Embryonic facial prominence (tissue), 1 donor: ENCODE measurements around the gene MRPL44.
"Not testable (repeated sequence)": the region's sequence is repeated elsewhere in the genome, so short reads cannot be mapped to it uniquely, and the experiment has no call there.

ENCODE experiments used
- DNase-seq: peaks from one replicate; pipeline ENCODE4 v3.0.0-alpha.2; 2016; ENCODE audit errors: extremely low spot score

The MRPL44 gene

DNA sequence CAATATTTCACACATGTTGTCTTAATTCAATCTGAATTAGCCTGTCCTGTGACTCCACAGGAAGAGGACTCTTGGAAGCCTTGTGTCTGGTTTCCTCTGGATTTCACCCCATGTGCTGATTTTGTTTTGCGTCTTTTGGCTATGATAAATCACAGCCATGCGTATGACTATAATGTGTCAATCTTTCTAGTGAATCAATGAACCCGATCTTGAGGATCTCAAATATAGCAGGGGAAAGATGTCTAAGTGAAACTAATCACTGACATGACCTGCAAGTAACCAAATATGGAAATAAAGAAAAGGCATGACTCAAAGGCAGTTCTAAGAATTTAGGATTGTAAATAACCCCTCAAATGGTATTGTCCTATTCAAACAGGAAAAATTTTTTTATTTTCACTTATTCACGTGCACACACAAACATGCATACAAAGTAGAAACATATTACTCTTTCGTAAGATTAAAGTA lies 20.4 kb upstream of the MRPL44 start:
- no peak for DNase-seq

DNA sequence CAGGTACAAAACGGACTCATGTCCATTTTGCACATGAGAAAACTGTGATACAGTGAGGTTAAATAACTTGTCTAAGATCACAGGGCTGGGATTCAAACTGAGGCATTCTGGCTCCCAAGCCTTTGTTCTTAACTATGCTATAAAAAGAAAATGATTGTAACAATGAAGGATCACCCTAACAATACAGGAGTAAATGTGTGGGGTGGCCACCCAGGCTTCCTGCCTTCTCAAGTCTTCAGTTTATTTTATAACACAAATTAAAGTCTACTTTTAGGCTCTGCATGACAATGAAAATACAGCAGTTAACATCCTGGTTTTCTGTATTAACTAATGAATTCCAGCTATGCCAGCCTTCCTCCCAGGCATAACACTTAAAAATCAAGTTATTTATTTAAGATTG lies 19.7 kb upstream of the MRPL44 start:
- no peak for DNase-seq

DNA sequence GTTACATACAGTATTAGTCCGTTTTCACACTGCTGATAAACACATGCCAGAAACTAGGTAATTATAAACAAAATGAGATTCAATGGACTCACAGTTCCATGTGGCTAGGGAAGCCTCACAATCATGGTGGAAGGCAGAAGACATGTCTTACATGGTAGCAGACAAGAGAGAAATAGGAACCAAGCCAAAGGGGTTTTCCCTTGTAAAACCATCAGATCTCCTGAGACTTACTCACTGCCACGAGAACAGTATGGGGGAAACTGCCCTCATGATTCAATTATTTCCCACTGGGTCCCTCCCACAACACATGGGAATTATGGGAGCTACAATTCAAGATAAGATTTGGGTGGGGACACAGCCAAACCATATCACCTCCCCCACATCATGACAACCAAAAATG lies 17.8 kb upstream of the MRPL44 start:
- DNase-seq: not testable (repeated sequence)

DNA sequence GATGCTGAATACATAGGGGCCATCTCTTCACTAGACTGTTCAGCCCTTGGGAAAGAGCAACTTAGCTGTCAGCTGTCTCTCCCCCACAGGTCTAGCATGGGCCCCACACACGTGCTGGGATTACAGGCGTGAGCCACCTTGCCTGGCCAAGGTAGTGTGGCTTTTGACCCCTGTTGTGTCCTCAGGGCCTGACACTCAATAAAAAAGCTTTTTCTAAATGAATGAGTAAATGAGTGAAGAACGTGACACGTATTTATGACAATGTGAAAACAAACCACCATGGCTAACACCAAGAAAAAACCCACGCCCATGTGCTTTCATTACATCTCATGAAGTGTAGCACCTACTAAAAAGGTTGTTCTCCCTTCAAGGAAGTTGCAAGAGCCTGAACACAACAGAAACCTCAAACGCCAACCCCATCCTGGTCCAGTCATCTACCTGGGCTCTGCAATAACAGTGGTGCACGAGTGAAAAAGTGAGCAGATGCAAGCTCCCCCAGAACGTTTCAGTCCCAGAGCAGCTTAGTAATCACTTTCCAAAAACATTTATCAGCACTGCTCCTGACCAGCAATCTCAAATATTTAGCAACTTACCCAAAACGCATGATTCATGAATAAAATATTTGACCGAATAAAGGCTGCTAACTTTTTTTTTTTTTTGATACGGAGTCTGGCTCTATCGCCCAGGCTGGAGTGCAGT lies 15.5 kb upstream of the MRPL44 start:
- DNase-seq: no peak

DNA sequence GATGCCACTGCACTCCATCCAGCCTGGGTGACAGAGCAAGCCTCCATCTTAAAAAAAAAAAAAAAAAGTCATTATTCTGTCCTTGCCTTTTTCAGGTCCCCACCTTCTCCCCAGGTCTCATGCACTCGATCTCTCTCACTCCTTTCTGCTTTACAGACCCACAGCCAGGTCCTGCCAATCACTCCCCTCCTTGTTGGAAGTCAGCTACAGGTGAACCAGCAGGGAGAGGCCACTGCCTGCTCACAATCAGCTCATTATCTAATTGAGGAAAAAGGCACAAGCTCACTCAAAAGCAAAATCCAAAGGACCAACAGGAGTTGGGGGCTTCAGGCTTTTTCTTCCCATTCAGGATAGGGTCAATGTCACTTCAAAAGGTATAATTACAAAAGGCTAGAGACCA lies 14.1 kb upstream of the MRPL44 start:
- no peak for DNase-seq

DNA sequence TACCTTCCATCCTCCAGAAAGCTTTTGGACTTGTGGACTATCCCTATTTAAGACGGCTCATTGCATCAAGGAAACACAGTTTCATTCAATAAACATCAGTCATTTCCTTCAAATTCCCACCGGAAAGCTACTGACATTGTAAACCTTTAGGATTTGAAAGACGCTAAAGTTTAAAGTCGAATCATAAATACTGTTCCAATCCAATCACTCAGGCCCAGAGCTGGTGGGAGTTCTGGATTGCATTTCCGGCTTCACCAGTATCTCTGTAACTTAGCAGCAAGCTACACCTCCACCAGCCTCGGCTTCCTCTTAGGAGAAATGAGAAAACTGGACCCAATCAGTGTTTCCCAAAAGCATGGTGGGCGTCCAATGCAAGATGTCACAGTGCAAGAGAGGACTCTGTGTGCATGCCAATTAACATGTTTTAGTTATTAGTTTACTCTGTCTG lies 13.7 kb upstream of the MRPL44 start:
- DNase-seq: no peak

DNA sequence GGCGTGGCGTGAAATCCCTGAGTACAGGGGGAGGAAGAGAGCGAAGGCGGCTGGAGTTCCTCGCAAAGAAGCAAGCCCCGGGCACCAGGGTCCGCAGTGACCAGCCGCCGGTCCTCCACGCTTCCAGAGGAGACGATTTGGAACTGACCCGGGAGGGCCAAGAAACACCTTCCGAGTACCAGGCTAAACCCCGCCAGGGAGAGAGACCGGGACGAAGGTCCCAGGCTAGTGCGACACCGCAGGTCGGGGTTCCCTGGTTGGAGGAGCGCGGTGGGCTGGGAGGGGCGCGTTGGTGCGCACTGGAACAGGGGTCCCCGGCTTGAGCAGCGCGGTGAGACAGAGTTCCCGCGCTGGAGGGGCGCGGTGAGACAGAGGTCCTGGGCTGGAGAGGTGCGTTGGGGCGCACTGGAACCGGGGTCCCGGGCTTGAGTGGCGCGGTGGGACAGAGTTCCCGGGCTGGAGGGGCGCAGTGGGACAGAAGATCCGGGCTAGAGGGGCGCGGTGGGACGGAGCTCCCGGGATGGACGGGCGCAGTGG lies 13.0 kb upstream of the MRPL44 start:
- DNase-seq: no peak

DNA sequence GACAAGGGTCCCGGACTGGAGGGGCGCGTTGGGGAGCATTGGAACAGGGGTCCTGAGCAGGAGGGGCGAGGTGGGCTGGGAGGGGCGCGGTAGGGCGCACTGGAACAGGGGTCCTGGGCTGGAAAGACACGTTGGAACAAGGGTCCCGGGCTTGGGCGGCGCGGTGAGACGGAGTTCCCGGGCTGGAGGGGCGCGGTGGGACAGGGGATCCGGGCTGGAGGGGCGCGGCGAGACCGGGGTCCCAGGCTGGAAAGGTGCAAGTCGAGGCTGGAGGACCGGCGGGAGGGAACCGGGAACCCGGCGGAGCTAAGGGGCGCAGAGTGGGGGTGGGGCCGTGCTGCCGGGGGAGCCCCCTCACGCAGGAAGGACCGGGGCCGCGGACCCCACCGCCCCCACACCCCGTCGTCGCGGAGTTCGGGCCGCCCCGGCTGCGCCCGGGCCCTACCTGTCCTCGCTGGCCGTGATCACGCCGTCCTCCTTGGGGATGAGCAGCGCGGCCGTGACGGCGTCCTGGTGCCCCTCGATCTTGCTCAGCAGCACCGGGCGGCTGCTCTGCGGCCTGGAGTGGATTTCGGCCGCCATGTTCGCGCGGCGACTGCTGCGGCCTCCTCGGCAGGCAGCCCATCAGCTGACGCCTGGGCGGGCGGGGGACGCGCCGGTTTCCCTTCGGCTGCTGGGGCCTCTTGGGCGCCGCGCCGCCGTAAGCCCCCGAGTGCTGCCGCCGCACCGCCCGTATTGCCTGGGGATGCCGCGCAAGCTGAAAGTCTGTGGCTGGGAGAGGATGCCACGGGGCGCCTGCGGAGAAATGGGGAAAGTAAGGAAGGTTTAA lies 12.3 kb upstream of the MRPL44 start, which contains the start of gene WDFY1:
Gene WDFY1, minus strand, starts transcription at position 633 of the 829 bp plus-strand sequence. Its CDS starts 51 bp downstream, at position 582.
- peak; percentile 74 for DNase-seq

DNA sequence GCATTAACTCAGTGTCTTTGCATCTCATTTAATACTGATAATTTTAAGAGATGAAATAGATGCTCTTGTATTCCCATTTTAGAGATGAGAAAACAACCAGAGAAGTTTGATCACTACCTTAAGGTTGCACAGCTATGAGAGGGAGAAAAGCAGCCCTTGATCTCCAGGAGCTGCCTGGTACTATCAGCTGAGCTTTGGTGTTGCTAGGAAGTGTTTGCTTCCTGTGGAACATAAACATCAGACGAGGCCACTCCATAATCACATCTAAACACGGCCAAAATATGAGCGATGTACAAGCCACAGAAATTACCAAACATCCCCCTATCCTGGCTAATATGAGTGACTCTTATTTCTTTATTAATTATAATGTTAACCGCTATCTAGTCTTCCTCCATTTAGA lies 11.5 kb upstream of the MRPL44 start:
- no peak for DNase-seq

DNA sequence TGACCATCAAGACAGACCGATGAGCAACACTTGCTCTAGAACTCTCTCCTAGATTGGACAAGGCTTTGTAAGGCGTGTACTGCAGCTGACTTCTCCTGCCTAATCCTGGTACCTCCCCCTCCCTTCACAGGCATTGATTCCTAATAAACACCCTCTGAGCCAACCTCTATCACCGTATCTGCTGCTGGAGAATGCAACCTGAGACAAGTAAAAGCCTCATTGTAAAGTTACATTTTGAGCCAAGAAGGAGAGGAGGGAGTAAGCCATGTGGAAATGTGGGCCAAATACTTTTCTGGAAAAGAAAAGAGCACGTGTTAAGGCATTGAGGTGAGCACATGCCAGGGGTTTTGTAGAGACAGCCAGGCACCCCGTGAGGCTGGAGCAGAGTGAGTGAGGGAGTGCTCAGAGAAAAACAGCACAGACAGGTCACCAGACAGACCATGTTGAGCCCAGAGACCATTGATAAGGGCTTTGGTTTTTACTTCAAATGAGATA lies 9.5 kb upstream of the MRPL44 start:
- DNase-seq: no peak

DNA sequence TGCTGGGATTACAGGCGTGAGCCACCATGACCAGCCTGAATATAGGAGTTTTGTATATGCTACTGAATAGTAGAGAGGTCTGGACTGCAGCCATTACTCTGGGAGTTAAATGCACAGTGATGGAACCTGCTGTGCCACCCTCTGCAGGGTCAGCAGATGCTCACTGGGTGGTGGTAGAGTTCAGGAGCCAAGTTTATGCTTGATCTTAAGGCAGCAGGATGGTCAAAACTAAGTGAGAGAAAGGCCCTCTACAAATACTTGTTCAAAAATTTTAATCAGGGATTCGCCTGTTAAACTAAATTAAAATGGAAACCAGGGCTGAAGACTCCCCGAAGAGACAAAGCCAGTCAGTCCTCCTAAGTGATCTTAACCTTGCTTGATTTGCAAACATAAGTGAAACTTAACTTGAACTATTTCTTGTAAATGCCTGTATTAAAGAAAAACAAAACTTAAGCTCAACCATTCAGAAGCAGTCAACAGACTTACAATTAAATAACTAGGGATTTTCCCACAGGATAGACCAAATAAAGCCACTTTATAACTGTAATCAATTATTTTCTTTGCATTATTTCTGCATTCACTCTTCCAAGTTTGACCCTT lies 7.9 kb upstream of the MRPL44 start:
- DNase-seq: no peak

DNA sequence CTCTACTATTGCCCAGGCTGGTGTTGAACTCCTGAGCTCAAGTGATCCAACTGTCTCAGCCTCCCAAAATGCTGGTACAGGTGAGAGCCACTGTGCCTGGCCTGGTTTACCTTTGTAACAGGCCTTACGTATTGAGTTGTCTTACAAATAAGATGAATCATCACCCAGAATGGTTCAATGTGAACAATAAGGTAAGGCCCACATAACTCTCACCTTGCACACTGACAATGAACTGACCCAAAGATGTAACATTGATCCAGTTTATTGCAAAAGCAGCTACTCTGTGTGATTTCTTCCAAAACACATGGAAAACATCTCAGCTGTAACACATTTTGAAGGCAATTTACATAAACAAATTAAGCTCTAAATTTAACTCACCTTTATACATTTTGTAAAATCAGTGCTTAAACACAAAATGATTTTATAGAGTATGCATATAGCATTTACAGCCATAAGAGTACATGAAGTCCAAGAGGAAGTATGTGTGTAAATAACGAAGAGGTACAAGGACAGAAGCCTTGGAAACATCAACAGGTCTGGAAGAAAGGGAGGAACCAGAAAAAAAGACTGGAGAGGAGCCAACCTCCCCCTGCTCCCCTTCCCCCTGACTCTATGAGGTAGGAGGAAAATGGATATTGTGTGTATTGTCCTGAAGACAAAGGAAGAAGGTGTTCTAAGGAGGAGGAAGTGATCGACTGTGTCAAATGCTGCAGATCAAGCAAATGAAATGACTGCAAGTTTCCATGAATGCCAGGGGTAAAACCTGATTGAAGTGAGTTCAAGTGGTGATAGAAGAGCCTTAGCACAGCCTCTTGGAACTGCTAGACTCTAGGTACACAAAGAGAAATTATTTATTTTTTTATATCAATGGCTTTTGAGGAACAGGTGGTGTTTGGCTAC lies 6.6 kb upstream of the MRPL44 start:
- DNase-seq: no peak

DNA sequence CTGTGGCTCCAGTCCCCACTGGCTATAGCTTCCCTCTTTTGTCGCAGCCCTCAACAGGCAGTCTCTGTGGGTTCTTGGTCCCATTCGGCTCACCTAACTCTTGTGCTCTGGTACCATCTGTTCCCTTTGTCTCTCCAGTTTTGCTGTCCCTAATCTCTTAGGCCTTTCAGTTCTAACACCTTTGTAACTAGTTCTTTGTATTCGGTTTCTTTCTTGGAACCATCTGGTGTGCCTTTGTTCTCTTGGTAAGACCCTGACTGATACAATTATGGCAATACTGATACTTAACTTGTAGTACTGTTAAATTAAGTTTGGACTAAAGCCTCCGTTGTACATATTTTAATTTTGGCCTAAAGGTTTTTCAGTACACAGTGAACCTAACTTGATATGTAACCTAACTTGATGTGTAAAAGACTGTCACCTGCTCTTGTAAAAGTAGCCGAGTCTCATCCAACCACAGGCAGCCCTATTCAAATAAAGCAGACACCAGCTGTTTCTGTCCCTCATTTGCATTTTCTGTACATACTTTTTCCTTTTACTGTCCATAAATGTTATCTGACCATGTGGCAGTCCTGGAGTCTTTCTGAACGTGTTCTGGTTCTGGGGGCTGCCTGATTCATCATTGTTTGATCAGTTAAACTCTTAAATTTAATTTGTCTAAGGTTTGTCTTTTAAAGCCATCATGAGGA lies 4.8 kb upstream of the MRPL44 start:
- no peak for DNase-seq

DNA sequence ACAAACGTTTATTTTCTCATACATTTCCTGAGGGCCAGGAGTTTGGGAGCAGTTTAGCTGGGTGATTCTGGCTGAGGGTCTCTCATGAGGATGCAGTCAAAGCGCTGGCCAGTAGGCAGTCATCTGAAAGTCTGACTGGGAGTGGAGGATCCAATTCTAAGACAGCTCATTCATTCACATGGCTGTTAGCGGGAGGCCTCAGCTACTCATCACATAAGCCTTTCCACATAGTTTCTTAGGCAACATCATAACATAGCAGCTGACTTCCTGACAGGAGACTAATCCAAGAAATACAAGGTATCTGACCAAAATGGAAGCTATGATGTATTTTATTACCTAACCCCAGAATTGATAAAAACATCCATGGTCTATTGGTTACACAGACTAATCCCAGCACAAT lies 2.9 kb upstream of the MRPL44 start:
- no peak for DNase-seq

DNA sequence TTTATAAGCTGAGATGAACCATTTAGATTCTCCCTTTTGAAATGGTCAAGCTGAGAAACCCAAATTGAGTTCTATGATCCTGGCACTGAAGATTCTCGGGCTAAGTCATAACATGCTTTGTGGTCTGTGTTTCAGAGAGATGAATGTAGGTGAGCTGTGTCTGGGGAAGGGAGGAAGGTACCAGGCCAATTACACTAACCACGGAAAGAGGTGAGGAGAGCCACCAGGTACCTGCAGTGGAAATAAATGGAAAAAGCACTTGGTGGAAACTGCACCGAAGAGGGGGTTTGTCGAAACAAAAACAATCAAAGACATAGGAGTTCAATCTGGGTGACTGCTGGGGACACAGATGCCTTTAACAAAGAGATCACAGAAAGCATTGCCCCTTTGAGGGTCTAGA lies 963 bp upstream of the MRPL44 start:
- DNase-seq: no peak

DNA sequence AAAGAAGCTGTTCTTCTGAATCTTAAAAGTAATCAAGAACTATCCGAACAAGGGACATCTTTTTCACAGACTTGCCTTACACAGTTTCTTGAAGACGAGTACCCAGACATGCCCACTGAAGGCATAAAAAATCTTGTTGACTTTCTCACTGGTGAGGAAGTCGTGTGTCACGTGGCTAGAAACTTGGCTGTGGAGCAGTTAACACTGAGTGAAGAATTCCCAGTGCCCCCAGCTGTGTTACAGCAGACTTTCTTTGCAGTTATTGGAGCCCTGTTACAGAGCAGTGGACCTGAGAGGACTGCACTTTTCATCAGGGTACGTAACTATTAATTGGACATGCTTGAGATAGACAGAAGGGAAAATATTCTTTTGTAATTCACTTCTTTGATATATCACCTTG lies 2.4 kb downstream of the MRPL44 start:
- no peak for DNase-seq

DNA sequence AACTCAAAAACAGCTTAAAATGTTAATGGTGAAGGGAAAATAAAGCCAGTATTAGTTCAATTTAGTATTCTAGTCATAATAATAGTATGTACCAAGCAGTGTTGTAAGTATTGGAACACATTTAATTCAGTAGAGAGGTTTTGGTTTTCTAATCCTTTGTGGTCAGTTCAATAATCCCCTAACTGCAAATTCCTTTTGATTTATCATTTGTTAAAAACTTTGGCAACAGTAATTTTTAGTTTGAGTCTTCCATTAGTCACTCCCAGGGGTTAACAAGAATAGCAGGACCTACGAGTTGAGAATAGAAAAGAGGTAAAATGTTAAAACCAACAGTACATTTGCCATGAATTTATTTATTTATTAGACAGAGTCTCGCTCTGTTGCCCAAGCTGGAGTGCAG lies 10.7 kb downstream of the MRPL44 start:
- DNase-seq: no peak

DNA sequence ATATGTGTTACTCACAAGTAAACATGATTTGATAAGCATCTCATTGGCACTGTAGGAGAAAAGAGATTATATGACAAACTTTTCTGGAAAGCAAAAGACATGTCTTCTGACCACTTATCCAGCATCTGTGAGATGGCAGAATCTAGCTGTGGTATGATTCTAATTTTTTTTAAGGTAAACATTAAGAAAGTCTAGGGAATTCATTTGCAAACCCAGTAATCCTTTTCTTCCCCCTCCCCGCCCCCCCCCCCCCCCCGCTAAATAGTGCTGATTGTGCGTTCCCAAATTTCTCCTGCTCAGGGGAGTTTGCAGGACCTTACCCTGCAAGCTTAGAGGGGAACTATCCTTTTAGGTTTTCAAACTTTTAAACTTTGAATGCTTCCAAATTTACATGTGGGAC lies 12.1 kb downstream of the MRPL44 start:
- DNase-seq: no peak

DNA sequence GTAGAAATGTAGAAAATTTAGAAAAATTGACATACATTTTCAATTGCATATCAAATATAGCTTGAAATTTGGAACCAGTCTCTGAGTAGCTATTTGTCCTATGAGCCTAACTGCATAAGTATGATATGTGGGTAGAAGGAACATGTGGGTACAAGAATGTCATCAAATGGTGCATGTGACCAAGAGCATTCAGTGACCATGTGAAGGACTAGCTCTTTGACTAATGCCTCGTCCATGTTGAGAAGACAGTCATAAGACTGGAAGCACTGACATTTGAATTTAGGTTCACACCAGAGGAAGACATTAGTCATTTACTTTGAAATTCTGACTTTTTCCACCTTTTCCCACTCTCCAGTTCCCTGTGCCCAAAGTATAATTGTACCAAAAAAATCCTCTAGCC lies 12.6 kb downstream of the MRPL44 start:
- DNase-seq: no peak

DNA sequence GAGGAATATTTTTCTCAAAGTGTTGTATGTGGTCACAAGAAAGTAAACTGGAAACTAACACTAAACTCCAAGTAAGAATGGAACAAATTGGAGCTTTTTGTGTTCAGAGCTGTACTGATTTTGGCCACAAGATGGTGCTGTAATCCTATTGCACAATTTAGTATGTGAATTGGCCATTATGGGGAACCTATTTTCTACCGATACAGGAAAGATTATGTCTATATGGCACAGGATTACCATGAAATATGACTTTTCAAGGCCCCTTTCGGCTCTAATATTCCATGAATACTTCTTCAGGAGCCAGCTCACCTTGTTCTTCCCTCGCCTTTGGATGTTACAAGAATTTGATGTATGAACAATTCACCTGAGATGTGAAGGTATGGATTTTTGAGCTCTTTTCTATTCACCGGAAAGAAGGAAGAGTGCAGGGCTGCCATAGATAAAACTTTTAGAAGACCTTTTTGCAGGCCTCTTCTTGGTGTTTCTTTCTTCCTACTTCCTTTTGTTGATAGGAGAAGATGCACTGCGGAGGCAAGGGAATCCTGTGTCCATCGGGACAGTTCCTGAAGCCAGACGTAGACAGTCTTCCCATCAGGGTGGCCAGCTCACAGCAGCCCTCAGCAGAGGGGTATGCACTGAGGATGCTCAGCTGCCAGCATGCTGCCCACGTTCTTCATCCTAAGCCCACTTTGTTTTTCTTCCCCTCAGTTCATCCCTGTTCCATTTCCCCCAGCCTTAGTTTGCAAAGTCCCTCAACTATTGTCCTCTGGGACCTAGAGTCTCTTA lies 13.3 kb downstream of the MRPL44 start:
- DNase-seq: peak; percentile 44
